ENCODE measurements around the gene GAPVD1.

The GAPVD1 gene

DNA sequence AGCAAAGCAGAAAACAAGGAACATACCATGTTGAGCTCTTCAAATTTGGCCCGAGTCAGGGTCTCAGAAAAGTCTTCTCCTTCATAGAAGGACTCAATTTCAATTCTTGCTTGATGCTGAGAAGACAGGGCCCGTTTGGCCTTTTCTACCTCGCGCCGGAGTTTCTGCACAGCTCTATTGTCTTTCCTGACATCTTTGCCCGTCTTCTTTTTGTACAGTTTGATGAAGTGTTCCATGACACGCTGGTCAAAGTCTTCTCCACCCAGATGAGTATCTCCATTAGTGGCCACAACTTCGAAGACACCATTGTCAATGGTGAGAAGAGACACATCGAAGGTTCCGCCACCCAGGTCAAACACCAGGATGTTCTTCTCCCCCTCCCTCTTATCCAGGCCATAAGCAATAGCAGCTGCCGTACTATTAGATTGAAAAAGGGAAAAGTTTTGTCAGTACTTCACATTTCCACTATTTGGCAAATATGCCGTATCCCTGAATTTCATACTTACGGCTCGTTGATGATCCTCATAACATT lies 22.6 kb upstream of the GAPVD1 start:
- peaks cover 50% of the 10 kb centered on the region for H3K36me3 ChIP-seq (ENCODE audit: insufficient read depth)

DNA sequence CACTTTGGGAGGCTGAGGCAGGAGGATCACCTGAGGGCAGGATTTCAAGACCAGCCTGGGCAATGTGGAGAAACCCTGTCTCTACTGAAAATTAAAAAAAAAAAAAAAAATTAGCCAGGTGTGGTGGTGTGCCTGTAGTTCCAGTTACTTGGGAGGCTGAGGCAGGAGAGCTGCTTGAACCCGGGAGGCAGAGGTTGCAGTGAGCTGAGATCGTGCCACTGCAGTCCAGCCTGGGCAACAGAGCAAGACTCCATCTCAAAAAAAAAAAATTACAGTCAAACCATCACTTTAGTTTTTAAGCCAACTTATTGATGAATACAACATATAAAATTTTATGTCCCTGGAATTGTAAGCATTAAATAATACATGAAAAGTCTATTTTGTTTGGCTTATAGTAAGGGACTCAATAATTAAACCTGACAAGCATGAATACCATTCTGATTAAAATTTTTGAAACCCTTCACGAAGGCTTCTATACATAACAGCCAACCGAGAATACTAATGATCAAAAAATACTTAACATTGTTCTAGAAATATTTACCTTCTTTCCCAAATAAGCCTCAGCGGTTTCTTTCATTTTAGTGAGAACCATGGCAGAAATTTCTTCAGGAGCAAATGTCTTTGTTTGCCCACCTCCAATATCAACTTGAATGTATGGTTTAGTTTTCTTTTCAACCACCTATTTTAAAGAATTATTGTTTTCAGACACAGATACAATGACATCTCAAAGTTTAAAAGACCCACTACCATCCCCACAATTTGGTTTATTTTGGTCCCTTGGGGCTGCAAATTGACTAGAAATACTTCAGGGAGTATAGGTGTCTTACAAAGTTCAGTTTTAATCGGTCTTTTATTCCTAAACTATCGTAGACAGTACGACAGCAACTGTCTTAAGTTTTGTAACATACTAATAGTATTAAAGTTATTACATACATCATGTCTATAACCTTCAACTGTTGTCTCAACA lies 21.7 kb upstream of the GAPVD1 start:
- Histone ChIP-seq H3K4me3 (IDR thresholded peaks at IDR 0.05; ENCODE audit: insufficient read depth, low read depth, low read length) (no peak overlapping the region), H3K9ac (peak overlapping the region; percentile 99), H3K27ac (peak overlapping the region; percentile 94), H3K27me3 (ENCODE audit: insufficient read depth, low read depth) (no peaks in the 10 kb centered on the region; the same call in 1 of the 2 replicates), H3K36me3 (ENCODE audit: insufficient read depth) (peaks cover 50% of the 10 kb centered on the region), H3K79me2 (ENCODE audit: insufficient read depth, low read depth) (peaks cover 62% of the 10 kb centered on the region), H3K4me1 (ENCODE audit: low read depth, poor library complexity, severe bottlenecking) (peaks cover 39% of the 10 kb centered on the region), H4K20me1 (ENCODE audit: insufficient read depth) (peaks cover 46% of the 10 kb centered on the region), H2AFZ (ENCODE audit: low read depth) (no peak overlapping the region), H3K4me2 (peak overlapping the region; percentile 90)
- TF ChIP-seq, protein P1, sequence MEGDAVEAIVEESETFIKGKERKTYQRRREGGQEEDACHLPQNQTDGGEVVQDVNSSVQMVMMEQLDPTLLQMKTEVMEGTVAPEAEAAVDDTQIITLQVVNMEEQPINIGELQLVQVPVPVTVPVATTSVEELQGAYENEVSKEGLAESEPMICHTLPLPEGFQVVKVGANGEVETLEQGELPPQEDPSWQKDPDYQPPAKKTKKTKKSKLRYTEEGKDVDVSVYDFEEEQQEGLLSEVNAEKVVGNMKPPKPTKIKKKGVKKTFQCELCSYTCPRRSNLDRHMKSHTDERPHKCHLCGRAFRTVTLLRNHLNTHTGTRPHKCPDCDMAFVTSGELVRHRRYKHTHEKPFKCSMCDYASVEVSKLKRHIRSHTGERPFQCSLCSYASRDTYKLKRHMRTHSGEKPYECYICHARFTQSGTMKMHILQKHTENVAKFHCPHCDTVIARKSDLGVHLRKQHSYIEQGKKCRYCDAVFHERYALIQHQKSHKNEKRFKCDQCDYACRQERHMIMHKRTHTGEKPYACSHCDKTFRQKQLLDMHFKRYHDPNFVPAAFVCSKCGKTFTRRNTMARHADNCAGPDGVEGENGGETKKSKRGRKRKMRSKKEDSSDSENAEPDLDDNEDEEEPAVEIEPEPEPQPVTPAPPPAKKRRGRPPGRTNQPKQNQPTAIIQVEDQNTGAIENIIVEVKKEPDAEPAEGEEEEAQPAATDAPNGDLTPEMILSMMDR (conservative IDR thresholded peaks at IDR 0.05; ENCODE audit: low read depth, low read length): no peak

More for the DNA sequence above, 22.6 kb upstream of the GAPVD1 start:
- TF ChIP-seq, protein P1 (conservative IDR thresholded peaks at IDR 0.05; ENCODE audit: low read depth, low read length): no peak
- Histone ChIP-seq H3K27me3 (ENCODE audit: insufficient read depth, low read depth) (no peaks in the 10 kb centered on the region; the same call in 1 of the 2 replicates), H3K9ac (peak overlapping the region; percentile 99; the same call in 1 of the 2 replicates), H3K27ac (no peak overlapping the region; the same call in 1 of the 2 replicates), H3K4me2 (peak overlapping the region; percentile 90), H3K79me2 (ENCODE audit: insufficient read depth, low read depth) (peaks cover 64% of the 10 kb centered on the region), H3K4me3 (IDR thresholded peaks at IDR 0.05; ENCODE audit: insufficient read depth, low read depth, low read length) (no peak overlapping the region), H2AFZ (ENCODE audit: low read depth) (no peak overlapping the region), H3K4me1 (ENCODE audit: low read depth, poor library complexity, severe bottlenecking) (peaks cover 39% of the 10 kb centered on the region), H4K20me1 (ENCODE audit: insufficient read depth) (peaks cover 46% of the 10 kb centered on the region)

DNA sequence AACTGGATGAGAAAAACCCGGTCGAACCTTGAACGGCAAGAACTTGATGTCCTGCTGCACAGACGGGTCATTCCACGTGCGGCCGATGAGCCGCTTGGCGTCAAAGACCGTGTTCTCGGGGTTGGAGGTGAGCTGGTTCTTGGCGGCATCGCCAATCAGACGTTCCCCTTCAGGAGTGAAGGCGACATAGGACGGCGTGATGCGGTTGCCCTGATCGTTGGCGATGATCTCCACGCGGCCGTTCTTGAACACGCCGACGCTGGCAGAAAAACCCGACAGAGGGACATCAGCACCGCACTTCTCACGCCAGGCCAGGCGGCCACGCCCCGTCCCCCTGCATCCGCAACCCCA lies 21.0 kb upstream of the GAPVD1 start:
- H3K9ac ChIP-seq: peak overlapping the region; percentile 99
- H3K4me2 ChIP-seq: peak overlapping the region; percentile 90
- H3K27ac ChIP-seq: peak overlapping the region; percentile 94
- no peaks in the 10 kb centered on the region; the same call in 1 of the 2 replicates for H3K27me3 ChIP-seq (ENCODE audit: insufficient read depth, low read depth)
- peaks cover 38% of the 10 kb centered on the region for H3K4me1 ChIP-seq (ENCODE audit: low read depth, poor library complexity, severe bottlenecking)
- no peak overlapping the region for H3K4me3 ChIP-seq (IDR thresholded peaks at IDR 0.05; ENCODE audit: insufficient read depth, low read depth, low read length)
- peaks cover 44% of the 10 kb centered on the region for H3K36me3 ChIP-seq (ENCODE audit: insufficient read depth)
- TF ChIP-seq, protein P1 (conservative IDR thresholded peaks at IDR 0.05; ENCODE audit: low read depth, low read length): no peak; the same call in 1 of the 2 replicates
- H4K20me1 ChIP-seq (ENCODE audit: insufficient read depth): peaks cover 43% of the 10 kb centered on the region
- H3K79me2 ChIP-seq (ENCODE audit: insufficient read depth, low read depth): peaks cover 55% of the 10 kb centered on the region
- peak overlapping the region; percentile 33; the same call in 1 of the 2 replicates for H2AFZ ChIP-seq (ENCODE audit: low read depth)

DNA sequence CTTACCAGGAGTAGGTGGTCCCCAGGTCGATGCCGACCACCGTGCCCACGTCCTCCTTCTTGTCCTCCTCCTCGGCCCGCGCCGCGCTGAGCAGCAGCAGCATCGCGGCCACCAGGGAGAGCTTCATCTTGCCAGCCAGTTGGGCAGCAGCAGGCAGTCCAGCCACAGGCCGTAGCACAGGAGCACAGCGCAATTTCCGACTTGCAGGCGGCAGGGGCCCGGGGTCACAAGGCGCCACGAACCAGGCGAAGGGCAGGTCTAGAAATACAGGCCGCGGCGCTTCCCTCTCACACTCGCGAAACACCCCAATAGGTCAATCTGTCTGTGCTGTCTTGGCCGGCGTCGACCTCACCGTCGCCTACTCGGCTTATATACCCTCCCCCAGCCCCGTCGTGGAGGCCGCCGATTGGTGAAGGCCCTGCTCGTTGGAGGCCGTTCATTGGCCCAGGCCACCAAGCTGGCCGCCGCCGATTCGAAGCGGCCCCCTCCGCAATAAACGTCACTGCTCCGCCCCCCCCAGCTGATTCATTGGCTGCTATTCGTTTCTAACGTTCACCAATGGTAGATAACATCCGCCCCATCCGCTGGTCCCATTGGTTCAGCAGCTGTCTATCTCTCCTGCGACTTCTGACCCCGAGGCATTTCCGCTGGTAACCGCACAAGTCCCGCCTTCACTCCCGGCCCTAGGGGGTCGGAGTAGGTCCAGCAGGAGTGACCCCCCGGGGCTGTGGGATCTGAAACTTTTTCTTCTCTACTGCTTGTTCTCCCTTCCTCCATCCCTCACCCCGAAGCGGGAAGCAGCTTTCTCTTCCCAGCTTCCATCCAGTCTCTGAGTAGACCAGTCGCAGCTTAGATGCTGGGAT lies 20.4 kb upstream of the GAPVD1 start, which contains the start of gene HSPA5:
Gene HSPA5 (minus strand): TSS at position 344 of the 863 bp plus-strand sequence. CDS start 217 bp downstream, at position 127.
- Histone ChIP-seq H2AFZ (ENCODE audit: low read depth) (peak within 1 kb of the TSS; percentile 76), H3K27ac (peak within 1 kb of the TSS; percentile 94), H3K9ac (peak within 1 kb of the TSS; percentile 99), H3K36me3 (ENCODE audit: insufficient read depth) (peaks cover 38% of the 10 kb centered on the region), H3K4me3 (IDR thresholded peaks at IDR 0.05; ENCODE audit: insufficient read depth, low read depth, low read length) (no peak within 1 kb of the TSS), H3K79me2 (ENCODE audit: insufficient read depth, low read depth) (peaks cover 49% of the 10 kb centered on the region), H4K20me1 (ENCODE audit: insufficient read depth) (peaks cover 36% of the 10 kb centered on the region), H3K27me3 (ENCODE audit: insufficient read depth, low read depth) (no peaks in the 10 kb centered on the region; the same call in 1 of the 2 replicates), H3K4me2 (peak within 1 kb of the TSS; percentile 90), H3K4me1 (ENCODE audit: low read depth, poor library complexity, severe bottlenecking) (peaks cover 32% of the 10 kb centered on the region)
- TF ChIP-seq, protein P1 (conservative IDR thresholded peaks at IDR 0.05; ENCODE audit: low read depth, low read length): no peak; the same call in 1 of the 2 replicates

Data from KMS-11 (cell line).